Liver (tissue), 9 donors: ENCODE measurements around the gene ASPSCR1. TPM values are rescaled to one million over a fixed set of nuclear protein-coding genes. Genes with fewer than 3 reads are reported as not detected.

Experiments used
- DNase-seq: peaks from one replicate; pipeline ENCODE4 v3.0.0-alpha.2; 2017; ENCODE audit warnings: low spot score
- H3K27ac ChIP-seq, 2 donors: one replicate each; pipeline ENCODE4 v1.7.0; 2013; ENCODE audit warnings: inconsistent platforms in 2 of 2, low read length in 2 of 2, control low read depth in 1 of 2, low read depth in 1 of 2, mild to moderate bottlenecking in 1 of 2
- H3K27me3 ChIP-seq, 4 donors: one replicate each; pipeline versions ENCODE4 v1.6.1 to v1.7.0; 2013; ENCODE audit warnings: low read length in 3 of 4, inconsistent platforms in 1 of 4, mild to moderate bottlenecking in 1 of 4, moderate library complexity in 1 of 4; ENCODE audit not compliant: control insufficient read depth in 4 of 4, insufficient read depth in 4 of 4
- H3K36me3 ChIP-seq, 4 donors: one replicate each; pipeline versions ENCODE4 v1.6.1 to v1.7.0; 2013; ENCODE audit warnings: low read length in 3 of 4, mild to moderate bottlenecking in 3 of 4, low read depth in 1 of 4, moderate library complexity in 1 of 4; ENCODE audit not compliant: control insufficient read depth in 4 of 4, insufficient read depth in 3 of 4
- H3K4me1 ChIP-seq, 4 donors: one replicate each; pipeline versions ENCODE4 v1.6.1 to v1.7.0; 2013; ENCODE audit warnings: low read length in 3 of 4, mild to moderate bottlenecking in 3 of 4, moderate library complexity in 1 of 4; ENCODE audit not compliant: control insufficient read depth in 4 of 4, insufficient read depth in 4 of 4
- H3K4me3 ChIP-seq, 3 donors: one replicate each; pipeline versions ENCODE4 v1.6.1 to v1.7.0; 2013; ENCODE audit warnings: low read length in 3 of 3, control low read depth in 1 of 3, low read depth in 1 of 3, mild to moderate bottlenecking in 1 of 3
- H3K9ac ChIP-seq, 2 donors: one replicate each; pipeline ENCODE4 v1.7.0; 2013; ENCODE audit warnings: low read length in 2 of 2, mild to moderate bottlenecking in 2 of 2, moderate library complexity in 2 of 2, control low read depth in 1 of 2, low read depth in 1 of 2
- H3K9me3 ChIP-seq, 4 donors: one replicate each; pipeline versions ENCODE4 v1.6.1 to v1.7.0; 2013; ENCODE audit warnings: low read length in 3 of 4; ENCODE audit not compliant: control insufficient read depth in 4 of 4
- EGR1 ChIP-seq, 2 donors: IDR thresholded peaks; 2 replicates each; pipeline ENCODE4 v1.6.1; 2016 to 2018; ENCODE audit warnings: antibody characterized with exemption in 2 of 2, low read depth in 2 of 2
- FOXA1 ChIP-seq: IDR thresholded peaks from 2 replicates; pipeline ENCODE4 v1.6.1; 2016; ENCODE audit warnings: antibody characterized with exemption
- FOXA2 ChIP-seq: IDR thresholded peaks from 2 replicates; pipeline ENCODE4 v1.6.1; 2016; ENCODE audit warnings: antibody characterized with exemption
- GABPA ChIP-seq, 2 donors: IDR thresholded peaks in 1 of 2; conservative IDR thresholded peaks in 1 of 2; 2 replicates each; pipeline ENCODE4 v1.6.1; 2016; ENCODE audit warnings: antibody characterized with exemption in 2 of 2, mild to moderate bottlenecking in 1 of 2, moderate library complexity in 1 of 2
- HNF4A ChIP-seq, 2 donors: conservative IDR thresholded peaks; 2 replicates each; pipeline ENCODE4 v1.6.1; 2016; ENCODE audit warnings: antibody characterized with exemption in 2 of 2, mild to moderate bottlenecking in 2 of 2
- HNF4G ChIP-seq: IDR thresholded peaks from 2 replicates; pipeline ENCODE4 v1.6.1; 2016; ENCODE audit warnings: antibody characterized with exemption
- JUND ChIP-seq, 2 donors: IDR thresholded peaks; 2 replicates each; pipeline ENCODE4 v1.6.1; 2016; ENCODE audit warnings: antibody characterized with exemption in 2 of 2
- NR2F2 ChIP-seq: IDR thresholded peaks from 2 replicates; pipeline ENCODE4 v1.6.1; 2016; ENCODE audit warnings: antibody characterized with exemption
- RAD21 ChIP-seq, 2 donors: IDR thresholded peaks; 2 replicates each; pipeline ENCODE4 v1.6.1; 2016; ENCODE audit warnings: antibody characterized with exemption in 2 of 2, mild to moderate bottlenecking in 2 of 2
- RXRA ChIP-seq, 2 donors: IDR thresholded peaks; 2 replicates each; pipeline ENCODE4 v1.6.1; 2017 to 2018; ENCODE audit warnings: antibody characterized with exemption in 2 of 2, mild to moderate bottlenecking in 1 of 2
- SP1 ChIP-seq: IDR thresholded peaks from 2 replicates; pipeline ENCODE4 v1.6.1; 2018; ENCODE audit warnings: antibody characterized with exemption, mild to moderate bottlenecking
- TAF1 ChIP-seq: conservative IDR thresholded peaks from 2 replicates; pipeline ENCODE4 v1.6.1; 2016; ENCODE audit warnings: antibody characterized with exemption, mild to moderate bottlenecking
- YY1 ChIP-seq: IDR thresholded peaks from 2 replicates; pipeline ENCODE4 v1.6.1; 2016; ENCODE audit warnings: antibody characterized with exemption, mild to moderate bottlenecking
- WGBS: extraction: QIAGEN DNeasy Blood & Tissue Kit; methylation state at CpG from one replicate; pipeline ENCODE4 v1.1.7; 2013; 5-methylcytosine and 5-hydroxymethylcytosine counted together
- polyA plus RNA-seq, 2 donors: library from polyadenylated mRNA; stranded (reverse) in 1 of 2; unstranded in 1 of 2; fragments of 200-250 nt in 1 of 2; fragments of >200 nt in 1 of 2; fragmentation: Nextera tagmentation in 1 of 2; extraction: Ambion mirVana in 1 of 2; gene quantifications; one replicate each; pipeline versions ENCODE4 v1.2.1 to v1.2.3, GENCODE V29; 2013 to 2015
- total RNA-seq, 2 donors: library from RNA; depleted of rRNA; stranded (reverse); fragments of >200 nt; gene quantifications; one replicate each; pipeline ENCODE4 v1.2.3, GENCODE V29; 2014
- TF ChIP-seq, protein P1 (sequence below): IDR thresholded peaks from 2 replicates; pipeline ENCODE4 v1.6.1; 2016; ENCODE audit warnings: antibody characterized with exemption, mild to moderate bottlenecking
- TF ChIP-seq, protein P2 (sequence below): fragments of 150-350 bp; IDR thresholded peaks from 2 replicates; pipeline ENCODE4 v1.5.1; 2017; ENCODE audit warnings: improper control_type of control experiment, low read depth, low read length; ENCODE audit not compliant: missing input control
- TF ChIP-seq, protein P3 (sequence below): IDR thresholded peaks from 2 replicates; pipeline ENCODE4 v1.6.1; 2016; ENCODE audit warnings: antibody characterized with exemption
- TF ChIP-seq, protein P4 (sequence below): IDR thresholded peaks from 2 replicates; pipeline ENCODE4 v1.6.1; 2016; ENCODE audit warnings: antibody characterized with exemption
- TF ChIP-seq, protein P5 (sequence below): IDR thresholded peaks from 2 replicates; pipeline ENCODE4 v1.6.1; 2016; ENCODE audit warnings: antibody characterized with exemption
- donor health status: healthy.
- donor health status: healthy.
- donor health status: healthy.
- donor health status: healthy.
- donor health status: healthy.

Gene ASPSCR1
- total and polyA plus RNA-seq, 4 donors, result 17.8 to 26.2 (median 20.4) TPM

DNA sequence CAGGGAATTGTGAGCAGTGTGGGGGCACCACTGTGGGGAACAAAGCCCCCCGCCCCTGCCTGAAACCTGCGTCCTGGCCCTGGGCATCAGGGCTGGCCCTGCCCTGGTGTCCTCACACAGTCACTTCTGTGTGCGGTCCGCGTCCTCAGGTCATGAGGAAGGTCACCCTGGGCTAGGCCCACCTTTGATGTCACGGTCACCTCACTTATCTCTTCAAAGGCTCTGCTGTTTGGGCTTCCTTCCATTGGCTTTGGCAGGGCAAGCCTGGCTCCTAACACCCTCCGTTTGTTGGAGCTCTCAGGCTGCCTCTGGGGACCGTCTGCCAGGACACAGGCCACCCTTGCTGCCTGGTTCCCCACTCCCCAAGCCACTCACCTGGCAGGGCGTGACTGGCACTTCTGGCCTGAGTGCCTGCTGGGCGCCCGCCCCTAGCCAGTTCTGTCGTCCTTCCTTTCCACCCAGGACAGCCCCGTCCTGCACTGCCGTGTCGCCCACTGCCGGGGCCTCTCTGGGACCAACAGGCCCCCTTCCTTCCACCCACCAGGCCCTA, 36.4 kb downstream of the ASPSCR1 start:
- Histone ChIP-seq H3K9ac (no peak overlapping the region), H3K4me1 (no peaks in the 10 kb centered on the region), H3K27me3 (no peaks in the 10 kb centered on the region), H3K4me3 (no peak overlapping the region), H3K27ac (no peak overlapping the region), H3K36me3 (peaks cover 0 to 9% (median 3%) of the 10 kb centered on the region in 4 donors), H3K9me3 (no peaks in the 10 kb centered on the region)
- DNase-seq, result no peak
- WGBS, result 83% methylated on average over 16 of the region's 16 CpGs
- TF ChIP-seq FOXA1, result no peak
- TF ChIP-seq, protein P1, sequence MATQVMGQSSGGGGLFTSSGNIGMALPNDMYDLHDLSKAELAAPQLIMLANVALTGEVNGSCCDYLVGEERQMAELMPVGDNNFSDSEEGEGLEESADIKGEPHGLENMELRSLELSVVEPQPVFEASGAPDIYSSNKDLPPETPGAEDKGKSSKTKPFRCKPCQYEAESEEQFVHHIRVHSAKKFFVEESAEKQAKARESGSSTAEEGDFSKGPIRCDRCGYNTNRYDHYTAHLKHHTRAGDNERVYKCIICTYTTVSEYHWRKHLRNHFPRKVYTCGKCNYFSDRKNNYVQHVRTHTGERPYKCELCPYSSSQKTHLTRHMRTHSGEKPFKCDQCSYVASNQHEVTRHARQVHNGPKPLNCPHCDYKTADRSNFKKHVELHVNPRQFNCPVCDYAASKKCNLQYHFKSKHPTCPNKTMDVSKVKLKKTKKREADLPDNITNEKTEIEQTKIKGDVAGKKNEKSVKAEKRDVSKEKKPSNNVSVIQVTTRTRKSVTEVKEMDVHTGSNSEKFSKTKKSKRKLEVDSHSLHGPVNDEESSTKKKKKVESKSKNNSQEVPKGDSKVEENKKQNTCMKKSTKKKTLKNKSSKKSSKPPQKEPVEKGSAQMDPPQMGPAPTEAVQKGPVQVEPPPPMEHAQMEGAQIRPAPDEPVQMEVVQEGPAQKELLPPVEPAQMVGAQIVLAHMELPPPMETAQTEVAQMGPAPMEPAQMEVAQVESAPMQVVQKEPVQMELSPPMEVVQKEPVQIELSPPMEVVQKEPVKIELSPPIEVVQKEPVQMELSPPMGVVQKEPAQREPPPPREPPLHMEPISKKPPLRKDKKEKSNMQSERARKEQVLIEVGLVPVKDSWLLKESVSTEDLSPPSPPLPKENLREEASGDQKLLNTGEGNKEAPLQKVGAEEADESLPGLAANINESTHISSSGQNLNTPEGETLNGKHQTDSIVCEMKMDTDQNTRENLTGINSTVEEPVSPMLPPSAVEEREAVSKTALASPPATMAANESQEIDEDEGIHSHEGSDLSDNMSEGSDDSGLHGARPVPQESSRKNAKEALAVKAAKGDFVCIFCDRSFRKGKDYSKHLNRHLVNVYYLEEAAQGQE, result no peak
- TF ChIP-seq HNF4A (conservative IDR thresholded peaks at IDR 0.05), result no peak
- no peak for TF ChIP-seq YY1
- TF ChIP-seq RXRA (IDR thresholded peaks at IDR 0.05), result no peak
- TF ChIP-seq, protein P2, sequence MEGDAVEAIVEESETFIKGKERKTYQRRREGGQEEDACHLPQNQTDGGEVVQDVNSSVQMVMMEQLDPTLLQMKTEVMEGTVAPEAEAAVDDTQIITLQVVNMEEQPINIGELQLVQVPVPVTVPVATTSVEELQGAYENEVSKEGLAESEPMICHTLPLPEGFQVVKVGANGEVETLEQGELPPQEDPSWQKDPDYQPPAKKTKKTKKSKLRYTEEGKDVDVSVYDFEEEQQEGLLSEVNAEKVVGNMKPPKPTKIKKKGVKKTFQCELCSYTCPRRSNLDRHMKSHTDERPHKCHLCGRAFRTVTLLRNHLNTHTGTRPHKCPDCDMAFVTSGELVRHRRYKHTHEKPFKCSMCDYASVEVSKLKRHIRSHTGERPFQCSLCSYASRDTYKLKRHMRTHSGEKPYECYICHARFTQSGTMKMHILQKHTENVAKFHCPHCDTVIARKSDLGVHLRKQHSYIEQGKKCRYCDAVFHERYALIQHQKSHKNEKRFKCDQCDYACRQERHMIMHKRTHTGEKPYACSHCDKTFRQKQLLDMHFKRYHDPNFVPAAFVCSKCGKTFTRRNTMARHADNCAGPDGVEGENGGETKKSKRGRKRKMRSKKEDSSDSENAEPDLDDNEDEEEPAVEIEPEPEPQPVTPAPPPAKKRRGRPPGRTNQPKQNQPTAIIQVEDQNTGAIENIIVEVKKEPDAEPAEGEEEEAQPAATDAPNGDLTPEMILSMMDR, result no peak
- TF ChIP-seq, protein P3, sequence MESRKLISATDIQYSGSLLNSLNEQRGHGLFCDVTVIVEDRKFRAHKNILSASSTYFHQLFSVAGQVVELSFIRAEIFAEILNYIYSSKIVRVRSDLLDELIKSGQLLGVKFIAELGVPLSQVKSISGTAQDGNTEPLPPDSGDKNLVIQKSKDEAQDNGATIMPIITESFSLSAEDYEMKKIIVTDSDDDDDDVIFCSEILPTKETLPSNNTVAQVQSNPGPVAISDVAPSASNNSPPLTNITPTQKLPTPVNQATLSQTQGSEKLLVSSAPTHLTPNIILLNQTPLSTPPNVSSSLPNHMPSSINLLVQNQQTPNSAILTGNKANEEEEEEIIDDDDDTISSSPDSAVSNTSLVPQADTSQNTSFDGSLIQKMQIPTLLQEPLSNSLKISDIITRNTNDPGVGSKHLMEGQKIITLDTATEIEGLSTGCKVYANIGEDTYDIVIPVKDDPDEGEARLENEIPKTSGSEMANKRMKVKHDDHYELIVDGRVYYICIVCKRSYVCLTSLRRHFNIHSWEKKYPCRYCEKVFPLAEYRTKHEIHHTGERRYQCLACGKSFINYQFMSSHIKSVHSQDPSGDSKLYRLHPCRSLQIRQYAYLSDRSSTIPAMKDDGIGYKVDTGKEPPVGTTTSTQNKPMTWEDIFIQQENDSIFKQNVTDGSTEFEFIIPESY, result no peak
- TF ChIP-seq HNF4G, result no peak
- no peak for TF ChIP-seq RAD21 (IDR thresholded peaks at IDR 0.05)
- TF ChIP-seq GABPA (IDR thresholded peaks at IDR 0.05 in 1 of 2, conservative IDR thresholded peaks at IDR 0.05 in 1 of 2), result no peak
- TF ChIP-seq SP1, result no peak
- TF ChIP-seq EGR1 (IDR thresholded peaks at IDR 0.05; ENCODE audit: low read depth in 2 of 2), result no peak
- TF ChIP-seq JUND (IDR thresholded peaks at IDR 0.05), result no peak
- no peak for TF ChIP-seq NR2F2
- TF ChIP-seq TAF1, result no peak
- TF ChIP-seq, protein P4, sequence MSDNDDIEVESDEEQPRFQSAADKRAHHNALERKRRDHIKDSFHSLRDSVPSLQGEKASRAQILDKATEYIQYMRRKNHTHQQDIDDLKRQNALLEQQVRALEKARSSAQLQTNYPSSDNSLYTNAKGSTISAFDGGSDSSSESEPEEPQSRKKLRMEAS, result no peak
- no peak for TF ChIP-seq FOXA2
- TF ChIP-seq, protein P5, sequence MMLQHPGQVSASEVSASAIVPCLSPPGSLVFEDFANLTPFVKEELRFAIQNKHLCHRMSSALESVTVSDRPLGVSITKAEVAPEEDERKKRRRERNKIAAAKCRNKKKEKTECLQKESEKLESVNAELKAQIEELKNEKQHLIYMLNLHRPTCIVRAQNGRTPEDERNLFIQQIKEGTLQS, result no peak
